HG03565 (cell line): Measurements from ENCODE around the gene TAC4.
"Not testable (repeated sequence)": the region's sequence is repeated elsewhere in the genome, so short reads cannot be mapped to it uniquely, and the experiment has no call there.

Source experiments
- ATAC-seq: cut with Tn5 transposase; IDR thresholded peaks from one replicate; pipeline ENCODE4 v1.9.1; 2021; ENCODE audit warnings: mild to moderate bottlenecking, moderate library complexity; ENCODE audit not compliant: unreplicated experiment

The TAC4 gene

GRCh38 chr17:49843774-49844350 lies 4.0 kb downstream of the TAC4 start:
- no peak for ATAC-seq

- ATAC-seq = no peak
These were observed 5.0 kb downstream of the TAC4 start for GRCh38 chr17:49842846-49843245.

DNA sequence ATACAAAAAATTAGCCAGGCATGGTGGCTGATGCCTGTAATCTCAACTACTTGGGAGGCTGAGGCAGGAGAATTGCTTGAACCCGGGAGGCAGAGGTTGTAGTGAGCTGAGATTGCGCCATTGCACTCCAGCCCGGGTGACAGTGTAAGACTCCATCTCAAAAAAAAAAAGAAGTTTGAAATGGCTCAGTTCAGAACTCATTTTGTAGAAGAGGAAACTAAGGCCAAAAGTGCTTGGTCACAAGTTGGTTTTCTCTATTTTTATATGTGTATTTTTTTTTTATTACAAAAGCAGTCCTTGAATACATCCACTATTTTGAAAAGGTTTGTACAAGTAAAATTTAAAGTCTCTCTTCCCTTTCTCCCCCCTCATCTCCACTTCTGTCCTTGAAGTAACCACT lies 5.5 kb downstream of the TAC4 start:
- no peak for ATAC-seq

DNA sequence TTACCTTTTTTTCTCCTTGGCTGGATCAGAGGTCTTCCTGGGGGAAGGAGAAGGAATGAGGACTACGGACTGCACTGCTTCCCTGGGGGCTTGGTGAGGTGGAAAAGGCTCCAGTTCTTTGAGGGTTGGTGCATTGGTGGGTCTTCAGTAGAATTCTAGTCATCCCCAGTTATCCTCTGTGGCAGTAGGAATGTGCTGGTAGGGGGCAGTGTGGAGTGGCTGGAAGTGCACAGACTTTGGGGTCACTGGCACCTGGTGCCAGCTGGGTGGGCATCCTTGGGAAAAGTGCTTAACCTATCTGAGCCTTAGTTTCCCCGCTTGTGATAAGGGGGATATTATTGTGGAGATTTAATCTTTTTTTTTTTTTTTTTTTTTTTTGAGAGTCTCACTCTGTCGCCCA lies 6.3 kb downstream of the TAC4 start:
- ATAC-seq = no peak

DNA sequence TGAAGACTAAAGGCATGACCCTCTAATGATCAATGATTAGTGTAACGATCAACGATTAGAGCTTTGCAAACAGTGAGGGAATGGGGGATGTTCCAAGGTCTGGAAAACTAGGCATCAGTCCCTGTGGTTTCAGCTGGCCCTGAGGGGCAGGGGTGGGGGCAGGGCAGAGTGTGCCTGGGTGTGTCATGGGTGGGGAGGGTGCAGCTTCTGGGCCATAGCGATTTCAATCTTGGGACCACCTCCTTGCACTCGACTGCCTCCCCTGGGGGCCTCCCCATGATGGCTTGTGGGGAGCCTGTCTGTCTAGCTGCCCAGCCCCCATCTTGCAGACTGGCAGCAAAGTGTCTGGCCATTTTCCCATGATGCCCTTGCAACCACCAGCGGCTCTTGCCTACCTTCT lies 8.4 kb downstream of the TAC4 start:
- no peak for ATAC-seq

DNA sequence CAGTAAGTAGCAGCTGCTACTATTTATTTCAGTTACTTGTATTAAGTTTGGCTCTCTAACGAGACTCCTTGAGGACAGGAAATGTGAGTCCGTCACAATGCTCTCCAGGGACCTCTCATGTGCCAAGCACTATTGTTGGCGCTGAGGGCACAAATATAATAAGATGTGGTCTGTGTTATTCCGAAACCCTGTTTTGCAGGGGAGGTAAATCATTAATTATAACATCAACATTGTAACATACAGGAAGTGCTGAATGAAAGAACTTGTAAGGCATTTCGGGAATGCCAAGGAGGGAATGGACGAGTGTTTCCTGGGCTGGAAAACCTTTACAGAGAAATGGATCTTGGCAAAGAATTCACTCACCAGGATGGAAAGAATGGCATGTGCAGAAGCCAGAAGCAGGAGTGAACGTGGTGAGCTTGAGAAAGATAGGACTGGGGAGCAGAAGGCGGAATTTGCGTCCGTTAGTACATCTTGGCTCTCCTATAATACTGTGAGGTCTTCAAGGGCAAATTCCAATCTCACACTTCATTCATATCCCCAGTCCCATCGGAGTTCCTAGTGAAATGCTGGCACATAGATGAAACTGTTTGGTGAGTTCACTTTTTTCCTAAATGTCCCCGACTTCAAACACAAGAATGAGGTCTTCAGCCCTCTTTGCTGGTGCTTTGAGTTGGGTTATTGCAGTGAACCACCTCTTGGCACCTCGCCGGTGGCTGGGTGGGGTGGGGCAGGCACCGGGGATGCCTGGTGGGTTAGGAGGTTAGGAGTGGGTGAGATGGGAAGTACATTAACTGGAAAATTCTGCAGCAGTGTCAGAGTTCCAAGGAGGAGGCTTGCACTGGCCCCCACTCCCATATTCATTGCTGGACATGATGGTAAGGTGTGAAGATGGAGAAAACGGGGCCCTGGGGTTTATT lies 11.5 kb downstream of the TAC4 start:
- no peak for ATAC-seq

- ATAC-seq = no peak
These were observed 12.4 kb downstream of the TAC4 start for GRCh38 chr17:49835472-49835871.

DNA sequence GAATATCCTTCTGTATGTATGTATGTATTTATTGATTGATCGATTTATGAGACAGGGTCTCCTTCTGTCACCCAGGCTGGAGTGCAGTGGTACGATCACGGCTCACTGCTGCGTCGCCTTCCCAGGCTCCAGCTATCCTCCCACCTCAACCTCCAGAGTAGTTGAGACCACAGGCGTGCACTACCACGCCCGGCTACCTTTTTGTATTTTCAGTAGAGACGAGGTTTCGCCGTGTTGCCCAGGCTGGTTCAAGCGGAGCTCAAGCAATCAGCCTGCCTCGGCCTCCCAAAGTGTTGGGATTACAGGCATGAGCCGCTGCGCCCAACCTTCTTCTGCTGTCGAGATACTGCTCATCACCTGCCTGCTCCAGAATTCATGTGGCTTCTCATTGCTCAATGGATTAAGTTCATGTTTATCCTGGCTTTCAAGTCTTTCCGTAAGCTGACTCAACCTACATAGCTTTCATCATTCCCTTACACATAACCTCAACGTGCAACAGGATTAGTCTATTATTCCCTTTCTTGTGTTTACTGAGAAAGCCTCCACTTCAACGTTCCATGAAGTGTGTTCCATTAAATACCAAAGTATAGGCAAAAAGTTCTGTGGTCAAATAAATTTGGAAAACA lies 13.6 kb downstream of the TAC4 start:
- no peak for ATAC-seq

DNA sequence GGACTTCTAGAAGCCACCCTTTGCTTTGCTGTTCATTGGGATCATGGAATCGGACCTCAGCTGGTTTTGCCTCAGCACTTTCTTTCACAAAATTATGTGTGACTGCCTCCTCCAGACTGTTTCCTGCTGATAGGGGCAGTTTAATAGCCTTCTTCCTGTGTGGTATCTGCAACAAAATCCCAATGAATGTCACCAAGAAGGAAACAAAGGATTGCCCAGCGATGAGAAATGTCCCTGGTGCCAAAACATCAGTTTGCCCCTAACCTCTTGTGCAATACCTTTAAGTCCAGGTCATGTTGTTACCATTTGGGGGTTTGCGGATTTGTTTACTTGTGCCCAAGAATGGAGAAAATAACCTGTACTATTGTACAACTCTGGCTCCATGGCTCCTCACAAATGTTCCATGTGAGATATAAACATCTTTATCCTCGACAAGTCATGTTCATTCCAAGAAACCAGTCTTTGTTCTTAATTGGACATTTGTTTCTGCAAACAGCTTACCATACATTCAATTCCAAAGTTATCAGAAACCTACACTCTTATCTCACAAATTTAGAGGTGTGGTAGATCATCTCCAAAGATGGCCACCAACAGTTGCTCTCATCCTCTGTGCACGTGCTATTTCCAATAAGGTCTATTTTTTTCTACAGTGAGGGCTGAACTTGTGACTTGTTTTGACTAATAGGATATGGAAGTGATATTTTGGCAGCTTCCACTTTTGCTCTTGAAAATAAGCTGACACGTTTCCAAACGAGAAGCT lies 14.8 kb downstream of the TAC4 start:
- ATAC-seq = no peak

DNA sequence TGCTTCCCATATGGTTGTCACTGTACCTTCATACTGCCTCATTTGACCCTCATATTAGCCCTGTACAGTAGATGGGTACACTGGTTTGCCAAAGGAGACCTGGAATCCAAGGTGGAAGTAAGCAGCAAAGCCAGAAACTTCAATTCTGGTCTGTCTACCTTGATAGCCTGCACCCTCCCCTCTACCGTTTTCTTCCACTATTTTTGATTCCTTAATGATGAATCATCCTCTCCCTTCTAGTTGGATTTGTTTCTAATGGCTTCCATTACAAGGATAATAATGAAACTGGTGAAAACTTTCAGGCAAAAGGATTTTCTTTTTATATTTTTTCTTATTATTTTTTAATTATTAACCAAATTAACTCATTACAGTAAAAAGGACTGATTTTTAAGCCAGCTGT lies 17.3 kb downstream of the TAC4 start:
- no peak for ATAC-seq

DNA sequence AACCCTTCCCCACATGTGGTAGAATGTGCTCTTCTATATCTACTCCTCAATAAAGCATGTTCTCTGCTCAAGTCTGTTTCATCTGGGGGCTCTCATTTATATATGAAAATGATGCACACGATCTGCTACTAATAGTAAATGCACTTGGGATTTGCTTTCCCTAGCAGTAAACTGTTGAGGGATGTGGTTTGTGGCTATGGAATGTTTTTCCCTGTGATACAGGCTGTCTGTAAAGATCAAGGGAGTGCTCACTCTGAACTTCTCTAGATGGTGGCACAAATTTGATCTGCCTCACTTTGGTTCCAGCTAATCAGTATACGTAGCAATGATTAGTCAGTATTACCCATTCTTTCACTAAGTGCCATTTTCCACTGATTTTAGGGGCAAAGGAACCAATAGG lies 18.8 kb downstream of the TAC4 start:
- ATAC-seq = no peak

GRCh38 chr17:49828325-49828724 lies 19.5 kb downstream of the TAC4 start:
- ATAC-seq = not testable (repeated sequence)

- ATAC-seq = no peak
These were observed 22.2 kb downstream of the TAC4 start for GRCh38 chr17:49825645-49826044.

DNA sequence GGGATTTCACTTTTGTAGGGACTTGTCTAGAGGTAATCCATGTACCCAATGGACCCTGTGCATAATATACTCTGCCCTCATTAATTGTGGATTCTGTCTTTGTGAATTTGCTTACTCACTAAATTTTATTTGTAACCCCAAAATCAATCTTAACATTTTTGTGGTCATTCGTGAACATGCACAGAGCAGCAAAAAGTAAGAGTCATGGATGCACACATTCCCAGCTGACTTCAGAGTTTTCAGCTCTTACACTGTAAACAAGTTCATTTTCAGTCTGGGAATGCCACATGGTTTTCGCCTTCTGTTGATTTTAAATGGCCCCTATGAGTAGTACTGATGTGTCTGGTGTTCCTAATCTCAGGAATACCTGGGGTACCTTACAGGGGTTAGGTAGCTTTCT lies 24.3 kb downstream of the TAC4 start:
- ATAC-seq = no peak

- no peak for ATAC-seq
These were observed 25.0 kb downstream of the TAC4 start for GRCh38 chr17:49822829-49823228.

DNA sequence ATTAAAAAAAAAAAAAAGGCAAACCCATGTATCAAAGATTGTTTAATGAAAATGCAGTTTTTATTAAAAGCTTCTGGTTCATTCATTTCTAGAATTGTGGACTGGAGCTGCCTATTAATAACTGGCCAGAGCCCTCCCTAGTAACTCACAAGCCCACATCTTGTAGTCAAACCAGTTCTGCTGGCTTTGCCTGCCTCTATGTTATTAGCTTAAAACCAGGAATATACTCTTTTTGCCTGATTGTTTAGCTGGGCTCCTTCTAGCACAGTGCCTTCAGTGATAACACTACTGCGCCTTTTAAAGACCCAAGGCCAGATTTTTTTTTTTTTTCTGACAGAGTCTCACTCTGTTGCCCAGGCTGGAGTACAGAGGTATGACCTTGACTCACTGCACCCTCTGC lies 26.0 kb downstream of the TAC4 start:
- ATAC-seq = no peak

DNA sequence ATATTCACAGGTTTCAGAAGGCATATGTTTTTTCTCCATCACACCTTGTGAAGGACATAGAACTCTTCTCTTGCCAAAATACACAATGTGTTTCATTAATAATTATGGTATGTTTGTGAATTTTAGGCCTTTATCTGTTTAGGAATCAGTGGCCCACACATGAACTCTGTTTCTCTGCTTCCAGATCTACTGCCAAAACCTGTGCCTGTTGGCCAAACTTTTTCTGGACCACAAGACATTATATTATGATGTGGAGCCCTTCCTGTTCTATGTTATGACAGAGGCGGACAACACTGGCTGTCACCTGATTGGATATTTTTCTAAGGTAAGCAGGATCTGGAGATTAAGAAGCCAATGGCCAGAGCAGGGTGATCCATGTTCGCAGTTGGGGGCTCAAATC lies 26.4 kb downstream of the TAC4 start:
- no peak for ATAC-seq

DNA sequence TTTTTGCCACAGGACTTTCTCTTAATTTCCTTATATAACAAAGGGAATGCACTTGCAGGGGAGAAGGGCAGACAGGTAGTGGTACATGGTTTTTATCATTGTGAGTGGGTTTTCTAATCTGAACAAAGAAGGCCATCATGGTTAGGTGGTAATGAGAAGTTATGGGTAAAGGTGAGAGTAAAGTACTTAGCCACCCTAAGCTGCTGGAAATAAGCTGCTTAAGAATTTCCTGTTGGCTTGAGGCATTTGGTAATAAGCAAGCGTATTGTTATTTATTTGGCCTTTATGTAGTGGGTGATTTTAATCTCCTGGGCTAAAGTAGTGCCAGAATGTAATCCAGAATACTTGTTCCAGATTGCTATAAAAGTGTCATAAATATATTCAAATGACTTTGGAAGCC lies 27.1 kb downstream of the TAC4 start:
- no peak for ATAC-seq

GRCh38 chr17:49819651-49820050 lies 28.2 kb downstream of the TAC4 start:
- ATAC-seq = no peak

GRCh38 chr17:49819138-49819537 lies 28.7 kb downstream of the TAC4 start:
- ATAC-seq = no peak

- ATAC-seq = no peak
These were observed 29.9 kb downstream of the TAC4 start for GRCh38 chr17:49817993-49818392.
